Measurements from ENCODE around the gene LCN6.
"Not testable (repeated sequence)": the region's sequence is repeated elsewhere in the genome, so short reads cannot be mapped to it uniquely, and the experiment has no call there.

Gene LCN6, protein sequence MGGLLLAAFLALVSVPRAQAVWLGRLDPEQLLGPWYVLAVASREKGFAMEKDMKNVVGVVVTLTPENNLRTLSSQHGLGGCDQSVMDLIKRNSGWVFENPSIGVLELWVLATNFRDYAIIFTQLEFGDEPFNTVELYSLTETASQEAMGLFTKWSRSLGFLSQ

DNA sequence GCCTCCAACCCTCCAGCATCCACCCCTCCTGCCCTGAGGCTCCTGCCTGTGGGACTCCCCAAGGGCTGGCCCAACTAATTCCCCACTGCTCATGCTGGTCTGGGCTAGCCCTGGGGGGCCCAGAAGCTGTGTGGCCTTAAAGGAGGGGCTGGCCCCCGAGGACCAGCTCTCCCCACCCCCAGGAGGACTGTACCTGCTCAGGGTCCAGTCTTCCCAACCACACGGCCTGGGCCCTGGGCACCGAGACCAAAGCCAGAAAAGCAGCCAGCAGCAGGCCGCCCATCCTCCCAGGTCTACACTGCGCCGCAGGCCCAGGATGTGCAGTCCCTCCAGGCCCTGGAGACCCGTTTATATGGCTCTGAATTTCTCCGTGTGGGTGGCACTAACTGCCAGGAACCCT lies at the start of gene LCN6:
Gene LCN6, minus strand, starts transcription at position 325 of the 400 bp plus-strand sequence. Its CDS starts 42 bp downstream, at position 283.
- DNase-seq (ENCODE audit: low read depth in 2 of 2), result no peak

DNA sequence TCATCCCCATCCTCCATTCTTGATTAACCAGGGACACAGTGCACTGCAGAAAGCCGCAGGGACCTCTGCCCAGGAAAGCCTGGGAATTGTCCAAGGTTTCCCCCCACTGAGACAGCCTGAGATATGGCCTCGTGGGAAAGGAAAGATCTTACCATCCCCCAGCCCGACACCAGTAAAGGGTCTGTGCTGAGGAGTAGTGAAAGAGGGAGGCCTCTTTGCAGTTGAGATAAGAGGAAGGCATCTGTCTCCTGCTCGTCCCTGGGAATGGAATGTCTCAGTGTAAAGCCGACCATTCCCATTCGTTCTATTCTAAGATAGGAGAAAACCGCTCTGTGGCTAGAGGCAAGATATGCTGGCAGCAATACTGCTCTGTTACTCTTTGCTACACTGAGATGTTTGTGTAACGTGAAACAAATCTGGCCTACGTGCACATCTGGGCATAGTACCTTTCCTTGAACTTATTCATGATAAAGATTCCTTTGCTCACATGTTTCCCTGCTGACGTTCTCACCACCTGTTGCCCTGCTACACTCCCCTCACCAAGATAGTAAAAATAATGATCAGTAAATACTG lies 48.5 kb upstream of the LCN6 start:
- not testable (repeated sequence) for DNase-seq (ENCODE audit: low read depth in 2 of 2)

DNA sequence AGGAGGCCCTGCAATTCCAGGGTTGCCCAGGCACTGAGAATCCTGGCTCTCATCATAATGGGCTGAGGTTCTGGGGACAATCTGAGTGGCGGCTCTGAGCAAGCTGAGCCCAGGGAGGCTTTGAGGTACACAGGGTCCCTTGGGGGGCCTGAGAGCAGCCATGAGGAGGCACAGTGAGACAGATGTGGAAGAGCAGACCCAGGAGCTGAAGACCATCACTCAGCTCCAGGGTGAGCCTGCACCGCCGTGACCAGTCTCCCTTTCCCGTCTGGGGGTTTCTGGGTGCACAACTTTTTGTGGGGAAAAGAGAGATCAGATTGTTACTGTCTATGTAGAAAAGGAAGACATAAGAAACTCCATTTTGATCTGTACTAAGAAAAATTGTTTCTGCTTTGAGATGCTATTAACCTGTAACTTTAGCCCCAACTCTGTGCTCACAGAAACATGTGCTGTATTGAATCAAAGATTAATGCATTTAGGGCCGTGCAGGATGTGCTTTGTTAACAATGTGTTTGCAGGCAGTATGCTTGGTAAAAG lies 48.0 kb upstream of the LCN6 start, which contains the start of gene CCDC183:
Gene CCDC183, plus strand, starts transcription at position 101 of the 537 bp plus-strand sequence. Its CDS starts 60 bp downstream, at position 161.
- DNase-seq (ENCODE audit: low read depth in 2 of 2), result no peak

DNA sequence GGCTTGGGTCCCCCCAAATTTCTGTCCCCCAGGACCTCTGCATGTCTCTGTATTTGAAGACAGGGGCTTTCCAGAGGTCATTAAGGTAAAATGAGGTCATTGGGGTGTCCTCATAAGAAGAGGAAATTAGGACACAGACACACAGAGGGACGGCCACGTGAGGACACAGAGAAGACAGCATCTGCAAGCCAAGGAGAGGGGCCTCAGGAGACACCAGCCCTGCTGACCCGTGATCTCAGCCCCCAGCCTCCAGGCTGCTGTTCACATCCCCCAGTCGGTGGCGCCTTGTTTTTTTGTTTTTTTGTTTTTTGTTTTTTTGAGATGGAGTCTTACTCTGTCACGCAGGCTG lies 46.6 kb upstream of the LCN6 start:
- no peak for DNase-seq (ENCODE audit: low read depth in 2 of 2)

DNA sequence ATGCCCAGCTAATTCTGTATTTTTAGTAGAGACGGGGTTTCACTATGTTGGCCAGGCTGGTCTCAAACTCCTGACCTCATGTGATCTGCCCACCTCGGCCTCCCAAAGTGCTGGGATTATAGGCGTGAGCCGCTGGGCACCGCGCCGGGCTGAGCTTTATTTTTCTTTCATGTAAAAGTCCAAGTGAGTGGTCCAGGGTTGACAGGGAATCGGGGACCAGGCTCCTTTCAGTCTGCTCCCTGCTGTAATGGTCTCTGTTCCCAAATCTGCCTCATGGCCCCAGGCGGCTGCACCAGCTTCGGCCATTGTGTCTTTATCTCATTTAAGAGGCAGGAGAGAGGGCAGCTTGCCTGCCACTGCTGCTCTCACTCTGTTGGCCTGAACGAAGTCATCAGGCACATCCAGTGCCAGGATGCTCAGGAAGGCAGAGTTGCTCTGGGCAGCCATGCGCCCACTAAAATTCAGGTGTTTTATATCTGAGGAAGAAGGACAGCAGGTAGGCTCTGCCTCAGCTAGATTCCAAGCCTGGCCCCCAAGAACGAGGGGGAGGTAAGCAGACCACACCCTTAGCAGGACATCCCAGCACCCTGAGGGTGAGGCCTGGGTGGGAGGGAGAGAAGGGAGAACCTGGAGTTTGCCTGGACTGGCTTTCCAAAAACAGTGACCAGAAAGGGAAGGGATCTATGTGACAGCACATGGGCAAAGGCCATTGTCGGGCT lies 46.1 kb upstream of the LCN6 start:
- no peak for DNase-seq (ENCODE audit: low read depth in 2 of 2)

DNA sequence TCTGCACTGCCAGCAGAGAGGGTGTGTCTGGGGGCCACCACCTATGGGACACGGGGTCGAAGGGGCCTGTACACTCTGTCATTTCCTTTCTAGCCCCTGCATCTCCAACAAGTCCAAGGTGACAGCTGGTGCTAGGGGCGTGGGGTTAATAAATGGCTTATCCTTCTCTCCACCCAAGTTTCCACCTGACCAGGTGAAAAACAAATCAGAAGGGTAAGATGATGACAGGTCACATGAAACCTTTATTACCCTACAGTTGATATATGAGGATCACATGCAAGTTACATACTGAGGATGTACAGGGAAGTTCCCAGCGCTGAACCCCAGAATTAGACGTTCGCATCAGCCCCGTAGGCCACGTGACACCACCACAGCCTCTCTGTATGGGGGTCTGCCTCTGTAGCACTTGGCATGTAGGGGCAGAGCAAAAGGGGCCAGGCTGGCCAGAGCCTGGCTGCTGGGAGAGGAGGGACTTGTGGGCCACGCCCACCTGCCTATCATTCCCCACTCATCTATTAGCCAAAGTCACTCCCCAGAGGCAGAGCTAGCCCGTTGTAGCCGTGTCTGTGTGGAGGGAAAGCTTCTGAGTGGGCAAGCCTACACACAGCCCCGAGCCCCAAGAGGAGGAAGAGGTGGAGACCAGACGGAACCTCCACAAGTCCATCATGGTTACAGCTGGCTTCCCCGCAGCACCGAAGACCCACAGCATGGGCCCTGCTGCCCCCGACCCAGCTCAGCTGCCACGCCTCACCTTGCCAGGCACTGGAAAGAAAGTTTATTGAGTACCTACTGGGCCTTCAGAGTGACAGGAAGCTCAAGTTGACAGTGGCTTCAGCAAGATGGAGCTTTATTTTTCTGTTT lies 45.0 kb upstream of the LCN6 start:
- DNase-seq (ENCODE audit: low read depth in 2 of 2), result no peak

DNA sequence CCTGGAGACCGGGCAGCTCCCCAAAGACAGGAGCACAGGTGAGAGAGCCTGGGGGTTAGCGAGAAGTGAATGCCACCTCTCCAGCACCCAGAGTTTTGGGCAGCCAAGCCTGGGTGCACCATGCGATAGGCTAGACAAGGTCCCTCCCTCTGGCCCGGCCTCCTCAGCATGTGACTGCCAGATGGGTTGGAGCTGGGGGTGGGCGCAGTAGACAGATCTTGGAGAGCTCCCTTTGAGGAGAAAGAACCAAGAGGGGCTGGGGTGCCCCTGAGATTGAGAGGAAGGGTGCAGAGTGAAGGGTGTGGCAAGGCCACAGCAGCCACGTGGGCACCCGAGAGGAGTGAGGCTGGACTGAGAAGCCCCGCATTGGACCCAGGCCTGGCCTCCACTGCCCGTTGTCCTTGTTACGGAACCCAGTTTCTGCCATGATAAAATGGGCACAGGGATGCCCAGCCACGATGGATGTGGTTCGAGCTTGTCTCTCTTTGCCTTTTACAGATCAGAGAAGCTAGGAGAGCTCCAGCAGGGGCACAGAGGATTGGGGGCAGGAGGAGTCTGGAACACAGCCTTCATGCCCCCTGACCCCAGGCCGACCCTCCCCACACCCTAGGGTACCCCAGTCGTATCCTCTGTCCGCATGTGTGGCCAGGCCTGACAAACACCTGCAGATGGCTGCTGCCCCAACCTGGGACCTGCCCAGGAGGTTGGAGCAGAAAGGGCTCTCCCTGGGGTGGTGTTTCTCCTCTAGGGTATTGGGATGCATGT lies 44.2 kb upstream of the LCN6 start:
- no peak for DNase-seq (ENCODE audit: low read depth in 2 of 2)

DNA sequence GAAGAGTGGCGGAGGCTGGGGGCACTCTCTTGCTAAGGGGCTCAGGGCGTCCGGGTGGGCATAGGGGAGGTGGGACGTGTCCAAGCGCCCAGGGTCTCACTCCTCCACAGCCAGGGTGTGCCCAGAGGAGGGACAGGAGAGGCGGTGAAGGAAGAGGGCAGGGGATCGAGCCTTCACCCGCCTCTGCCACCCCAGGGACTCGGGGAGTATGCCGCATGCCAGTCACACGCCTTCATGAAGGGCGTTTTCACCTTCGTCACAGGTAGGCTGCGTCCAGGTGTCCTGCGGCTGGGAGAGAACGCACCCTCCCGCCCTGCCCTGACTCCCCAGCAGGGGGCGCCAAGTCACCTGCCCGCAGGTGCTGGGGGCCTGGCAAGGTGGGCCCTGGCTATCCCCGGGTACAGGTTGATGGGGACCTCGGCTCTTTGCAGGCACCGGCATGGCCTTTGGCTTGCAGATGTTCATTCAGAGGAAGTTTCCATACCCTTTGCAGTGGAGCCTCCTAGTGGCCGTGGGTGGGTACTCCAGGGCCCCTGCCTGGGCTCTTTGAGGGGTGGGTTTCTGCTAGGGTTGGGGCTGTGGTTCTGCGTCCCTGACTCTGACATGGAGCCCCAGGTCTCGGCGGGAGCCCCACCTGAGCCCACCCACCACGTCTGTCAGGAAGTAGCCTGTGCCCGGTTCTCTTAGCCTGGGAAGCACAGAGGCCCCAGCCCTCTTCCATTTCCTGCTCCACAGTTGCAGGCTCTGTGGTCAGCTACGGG lies 43.4 kb upstream of the LCN6 start:
- DNase-seq (ENCODE audit: low read depth in 2 of 2), result peak; percentile 22 to 48

DNA sequence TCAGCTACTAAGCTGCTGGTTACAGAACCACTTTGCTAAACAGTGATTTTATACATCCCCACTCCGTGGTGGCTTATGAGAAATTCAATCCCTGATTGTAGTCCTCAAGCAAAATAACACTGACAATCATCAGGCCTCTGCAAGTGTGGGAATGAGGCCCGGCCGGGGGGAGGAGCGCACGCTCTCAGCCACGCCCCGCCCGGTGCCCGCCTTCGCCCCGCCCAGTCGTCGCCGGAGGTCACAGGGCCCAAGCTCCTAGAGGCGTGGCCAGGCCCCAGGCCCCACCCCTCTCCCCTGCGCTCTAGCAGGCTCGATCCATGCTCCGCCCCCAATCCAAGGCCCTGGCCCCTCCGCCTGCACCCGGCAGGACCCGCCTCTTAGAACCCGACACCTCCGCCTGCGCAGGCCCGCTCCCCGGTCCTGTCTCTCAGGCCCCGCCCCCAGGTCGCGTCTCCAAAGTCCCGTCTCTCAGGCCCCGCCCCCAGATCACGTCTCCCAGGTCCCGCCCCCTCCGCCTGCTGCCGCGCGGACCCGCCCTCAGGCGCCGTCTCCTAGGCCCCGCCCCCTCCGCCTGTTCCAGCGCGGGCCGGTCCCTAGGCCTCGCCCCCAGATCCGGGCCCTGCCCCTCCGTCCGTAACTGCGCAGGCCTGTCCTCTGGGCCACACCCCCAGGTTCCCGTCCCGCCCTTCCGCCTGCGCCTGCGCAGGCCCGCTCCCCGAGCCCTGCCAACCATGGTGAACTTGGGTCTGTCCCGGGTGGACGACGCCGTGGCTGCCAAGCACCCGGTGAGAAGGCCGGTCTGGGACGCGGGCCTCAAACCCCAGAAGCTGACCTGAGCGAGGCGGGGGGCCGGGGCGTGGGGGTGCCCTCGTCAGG lies 42.6 kb upstream of the LCN6 start, which contains the start of gene TMEM141:
Gene TMEM141, plus strand, starts transcription at position 705 of the 876 bp plus-strand sequence. Its CDS starts 27 bp downstream, at position 732.
- peak; percentile 99 to 100 for DNase-seq (ENCODE audit: low read depth in 2 of 2)

DNA sequence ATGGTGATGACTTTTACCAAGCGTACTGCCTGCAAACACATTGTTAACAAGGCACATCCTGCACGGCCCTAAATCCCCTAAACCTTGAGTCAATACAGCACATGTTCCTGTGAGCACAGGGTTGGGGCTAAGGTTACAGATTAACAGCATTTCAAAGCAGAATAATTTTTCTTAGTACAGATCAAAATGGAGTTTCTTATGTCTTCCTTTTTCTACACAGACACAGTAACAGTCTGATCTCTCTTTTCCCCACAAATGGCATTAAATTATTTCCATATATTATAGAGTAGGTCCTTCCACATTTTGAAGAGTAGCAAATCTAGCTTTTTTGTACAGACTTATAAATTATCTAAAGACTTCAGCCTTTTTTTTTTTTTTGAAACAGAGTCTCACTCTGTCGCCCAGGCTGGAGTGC lies 41.2 kb upstream of the LCN6 start:
- no peak for DNase-seq (ENCODE audit: low read depth in 2 of 2)

DNA sequence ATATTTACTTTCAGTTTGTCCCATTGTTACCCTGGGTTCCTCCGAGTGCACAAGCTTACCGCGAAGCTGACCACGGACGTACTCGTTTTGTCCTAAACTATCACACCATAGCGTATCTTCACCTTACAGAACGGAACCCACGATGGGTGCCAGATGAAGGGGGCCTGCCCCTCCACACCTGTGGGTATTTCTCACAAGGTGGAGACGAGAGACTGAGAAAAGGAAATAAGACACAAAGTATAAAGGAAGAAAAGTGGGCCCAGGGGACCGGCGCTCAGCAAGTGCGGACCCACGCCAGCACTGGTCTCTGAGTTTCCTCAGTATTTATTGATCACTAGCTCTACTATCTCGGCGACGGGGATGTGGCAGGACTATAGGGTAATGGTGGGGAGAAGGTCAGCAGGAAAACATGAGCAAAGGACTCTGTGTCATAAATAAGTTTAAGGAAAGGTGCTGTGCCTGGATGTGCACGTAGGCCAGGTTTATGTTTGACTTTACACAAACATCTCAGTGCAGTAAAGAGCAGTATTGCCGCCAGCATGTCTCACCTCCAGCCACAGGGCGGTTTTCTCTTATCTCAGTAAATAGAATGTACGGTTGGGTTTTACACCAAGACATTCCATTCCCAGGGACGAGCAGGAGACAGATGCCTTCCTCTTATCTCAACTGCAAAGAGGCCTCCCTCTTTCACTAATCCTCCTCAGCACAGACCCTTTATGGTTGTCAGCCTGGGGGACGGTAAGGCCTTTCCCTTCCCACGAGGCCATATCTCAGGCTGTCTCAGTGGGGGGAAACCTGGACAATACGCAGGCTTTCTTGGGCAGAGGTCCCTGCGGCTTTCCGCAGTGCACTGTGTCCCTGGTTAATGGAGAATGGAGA lies 40.6 kb upstream of the LCN6 start:
- DNase-seq (ENCODE audit: low read depth in 2 of 2), result not testable (repeated sequence)

DNA sequence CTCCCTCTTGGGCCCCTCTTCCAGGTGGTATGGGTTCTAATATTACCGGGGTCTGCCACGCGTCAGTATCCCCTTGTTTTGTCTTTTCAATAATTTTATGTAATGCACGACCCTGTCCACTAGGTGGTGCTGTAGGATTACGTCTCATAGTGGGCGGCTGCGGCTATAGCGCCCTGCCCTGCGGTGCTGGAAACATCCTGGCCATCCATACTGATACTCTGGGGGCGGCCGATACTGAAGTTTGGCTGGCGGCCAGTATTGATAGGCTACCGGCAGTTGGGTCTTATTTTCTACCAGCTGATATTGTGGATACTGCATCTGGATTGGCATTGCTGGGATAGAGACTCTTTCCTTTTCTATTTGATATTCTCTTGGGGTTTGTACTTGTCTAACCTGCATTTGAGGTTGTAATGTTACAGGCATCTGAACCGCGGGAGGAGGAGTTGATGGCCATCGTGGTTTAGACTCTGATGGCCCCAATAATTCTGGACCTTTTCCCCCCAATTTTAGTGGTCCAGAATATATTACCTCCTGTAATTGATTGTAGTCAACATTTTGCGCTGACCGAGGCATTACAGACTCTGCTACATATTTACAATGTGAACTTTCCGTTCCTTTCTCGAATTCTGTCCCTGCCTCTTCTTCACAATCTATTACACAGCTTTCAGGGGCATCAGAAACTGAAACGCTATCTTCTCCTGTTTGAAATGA lies 39.5 kb upstream of the LCN6 start:
- DNase-seq (ENCODE audit: low read depth in 2 of 2), result peak in 1 of 2 donors; percentile 43

DNA sequence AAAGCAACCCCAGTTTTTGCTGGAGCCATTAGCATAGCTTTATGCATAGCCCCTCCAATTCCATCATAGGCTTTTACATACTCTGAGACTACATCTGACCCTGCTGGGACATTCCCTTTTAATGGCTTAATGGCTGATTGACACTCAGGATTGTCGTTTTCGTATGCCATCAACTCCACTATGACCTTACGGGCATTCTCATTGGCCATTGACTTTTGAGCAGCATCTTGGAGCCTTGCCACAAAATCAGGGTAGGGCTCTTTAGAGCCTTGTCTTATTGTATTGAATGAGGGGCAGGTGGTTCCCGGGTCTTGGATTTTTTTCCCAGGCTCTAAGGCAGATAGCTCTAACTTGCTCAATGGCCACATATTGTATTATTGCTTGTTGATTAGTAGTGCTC lies 38.7 kb upstream of the LCN6 start:
- not testable (repeated sequence) for DNase-seq (ENCODE audit: low read depth in 2 of 2)

DNA sequence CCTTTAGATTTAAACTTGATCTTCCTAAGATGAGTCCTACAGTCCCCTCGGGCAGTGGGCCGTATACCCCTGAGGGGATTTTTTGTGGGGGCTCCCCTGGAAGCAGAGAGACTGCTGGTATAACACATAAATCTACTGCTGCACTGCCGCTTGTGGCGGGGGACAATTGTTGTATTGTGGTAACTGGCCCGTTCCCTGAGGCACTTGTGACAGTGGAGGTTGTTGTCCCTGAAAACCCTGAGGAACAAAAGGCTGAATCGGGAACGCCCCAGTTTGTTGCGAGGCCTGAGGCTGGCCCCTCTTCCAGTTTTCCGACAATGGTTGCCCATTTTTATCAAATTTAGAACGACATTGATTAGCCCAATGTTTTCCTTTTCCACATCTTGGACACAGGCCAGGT lies 38.1 kb upstream of the LCN6 start:
- DNase-seq (ENCODE audit: low read depth in 2 of 2), result no peak

DNA sequence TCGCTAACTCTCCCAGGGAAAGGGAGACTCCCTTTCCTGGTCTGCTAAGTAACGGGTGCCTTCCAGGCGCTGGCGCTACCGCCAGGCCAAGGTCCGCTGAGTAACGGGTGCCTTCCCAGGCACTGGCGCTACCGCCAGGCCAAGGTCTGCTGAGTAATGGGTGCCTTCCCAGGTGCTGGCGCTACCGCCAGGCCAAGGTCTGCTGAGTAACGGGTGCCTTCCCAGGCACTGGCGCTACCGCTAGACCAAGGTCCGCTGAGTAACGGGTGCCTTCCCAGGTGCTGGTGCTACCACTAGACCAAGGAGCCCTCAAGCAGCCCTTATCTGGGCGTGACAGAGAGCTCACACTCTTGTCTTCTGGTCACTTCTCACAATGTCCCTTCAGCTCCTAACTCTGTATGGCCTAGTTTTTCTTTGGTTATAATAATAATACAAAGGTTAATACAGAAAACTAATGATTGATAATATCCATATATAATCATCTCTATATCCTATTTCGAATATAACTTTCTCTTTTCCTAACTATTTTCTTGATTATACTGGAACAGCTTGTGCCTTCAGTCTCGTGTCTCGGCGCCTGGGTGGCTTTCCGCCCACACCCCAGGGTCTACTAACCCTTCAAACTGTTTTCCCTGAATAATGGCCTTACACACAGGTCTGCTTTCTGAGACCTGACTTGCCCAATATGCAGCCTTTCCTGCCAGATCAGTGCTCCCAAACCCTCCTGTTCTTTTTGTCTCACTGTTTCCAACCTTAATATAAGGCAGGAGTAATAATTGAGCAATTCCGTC lies 37.4 kb upstream of the LCN6 start:
- DNase-seq (ENCODE audit: low read depth in 2 of 2), result not testable (repeated sequence)

DNA sequence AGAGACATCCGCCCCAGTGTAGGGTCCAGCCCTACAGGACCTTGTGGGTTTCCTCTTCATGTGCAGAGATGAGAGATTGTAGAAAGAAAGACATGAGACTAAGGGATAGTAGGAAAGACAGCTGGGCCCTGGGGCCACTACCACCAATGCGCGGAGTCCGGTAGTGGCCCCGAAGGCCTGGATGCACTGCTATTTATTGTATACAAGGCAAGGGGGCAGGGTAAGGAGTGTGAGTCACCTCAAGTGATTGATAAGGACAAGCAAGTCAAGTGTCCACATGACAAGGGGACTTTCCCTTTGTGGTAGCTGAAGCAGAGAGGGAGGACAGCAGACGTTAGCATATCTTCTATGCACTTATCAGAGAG lies 36.7 kb upstream of the LCN6 start:
- DNase-seq (ENCODE audit: low read depth in 2 of 2), result no peak

Data from stimulated activated CD4-positive, alpha-beta T cell treated with anti-CD3 and anti-CD28 coated beads, Interleukin-1b, Interleukin-23, amount 100 ng/mL, for 1 hour (primary cell).